GM12892 (cell line): Measurements from ENCODE around the gene ST6GALNAC4.

Experiments
- POLR2A ChIP-seq: IDR thresholded peaks from 2 replicates; pipeline ENCODE4 v1.6.1; 2011; ENCODE audit warnings: low read depth, low read length, control low read depth
- POLR2AphosphoS5 ChIP-seq: IDR thresholded peaks from 2 replicates; pipeline ENCODE4 v1.6.1; 2011; ENCODE audit warnings: low read depth, low read length, control low read depth

- TF ChIP-seq POLR2A (no peak), POLR2AphosphoS5 (no peak)
Observed at GRCh38 chr9:127912296-127912695, 4.5 kb downstream of the ST6GALNAC4 start.
